GM19372 (cell line): ENCODE measurements around the gene RFX1.
"Not testable (repeated sequence)": the region's sequence is repeated elsewhere in the genome, so short reads cannot be mapped to it uniquely, and the experiment has no call there.

Source experiments
- ATAC-seq: cut with Tn5 transposase; IDR thresholded peaks from one replicate; pipeline ENCODE4 v1.9.1; 2021; ENCODE audit warnings: mild to moderate bottlenecking, low read depth, moderate library complexity; ENCODE audit not compliant: unreplicated experiment

Gene RFX1

DNA sequence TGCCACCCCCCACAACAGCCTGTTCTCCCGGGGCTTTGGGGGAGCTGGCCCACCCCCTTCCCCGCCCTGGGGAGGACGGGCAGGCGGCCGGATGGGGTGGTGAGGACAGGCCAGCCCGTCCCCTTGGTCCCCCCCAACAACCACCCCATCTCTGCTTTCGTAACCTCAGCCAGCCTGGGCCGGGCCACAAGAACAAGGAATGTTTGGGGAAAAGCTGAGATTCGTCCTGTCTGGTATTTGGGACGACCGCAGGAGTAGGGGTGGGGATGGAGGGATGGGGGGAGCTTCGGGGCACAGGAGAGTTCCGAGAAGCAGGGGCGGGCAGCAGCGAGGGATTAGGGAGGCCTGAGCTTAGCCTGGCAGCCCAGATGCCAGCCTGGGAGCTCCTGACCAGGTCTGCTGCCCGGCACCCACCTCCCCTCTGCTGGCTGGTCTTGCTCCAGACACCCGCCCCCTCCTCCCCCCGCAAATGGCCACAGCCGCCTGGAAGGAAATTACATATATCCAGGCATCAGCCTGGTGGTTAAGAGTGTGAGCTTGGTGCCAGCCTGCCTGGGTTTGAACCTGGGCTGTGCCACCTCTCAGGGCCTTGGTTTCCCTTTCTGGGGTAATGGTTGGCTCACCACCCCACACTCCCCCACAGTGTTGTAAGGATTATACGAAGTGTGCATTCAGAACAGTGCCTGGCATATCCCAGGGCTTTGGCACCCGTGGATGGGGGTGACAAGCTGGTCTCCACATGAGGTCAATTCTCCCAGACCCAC is 67.6 kb downstream of the RFX1 start, which contains the start of gene PODNL1:
TSS of gene PODNL1 (minus strand) at position 117 of the 764 bp plus-strand sequence. CDS start 236 bp downstream, outside the sequence.
- no peak for ATAC-seq

GRCh38 chr19:13937479-13938300 is 68.4 kb downstream of the RFX1 start:
- ATAC-seq, result no peak

DNA sequence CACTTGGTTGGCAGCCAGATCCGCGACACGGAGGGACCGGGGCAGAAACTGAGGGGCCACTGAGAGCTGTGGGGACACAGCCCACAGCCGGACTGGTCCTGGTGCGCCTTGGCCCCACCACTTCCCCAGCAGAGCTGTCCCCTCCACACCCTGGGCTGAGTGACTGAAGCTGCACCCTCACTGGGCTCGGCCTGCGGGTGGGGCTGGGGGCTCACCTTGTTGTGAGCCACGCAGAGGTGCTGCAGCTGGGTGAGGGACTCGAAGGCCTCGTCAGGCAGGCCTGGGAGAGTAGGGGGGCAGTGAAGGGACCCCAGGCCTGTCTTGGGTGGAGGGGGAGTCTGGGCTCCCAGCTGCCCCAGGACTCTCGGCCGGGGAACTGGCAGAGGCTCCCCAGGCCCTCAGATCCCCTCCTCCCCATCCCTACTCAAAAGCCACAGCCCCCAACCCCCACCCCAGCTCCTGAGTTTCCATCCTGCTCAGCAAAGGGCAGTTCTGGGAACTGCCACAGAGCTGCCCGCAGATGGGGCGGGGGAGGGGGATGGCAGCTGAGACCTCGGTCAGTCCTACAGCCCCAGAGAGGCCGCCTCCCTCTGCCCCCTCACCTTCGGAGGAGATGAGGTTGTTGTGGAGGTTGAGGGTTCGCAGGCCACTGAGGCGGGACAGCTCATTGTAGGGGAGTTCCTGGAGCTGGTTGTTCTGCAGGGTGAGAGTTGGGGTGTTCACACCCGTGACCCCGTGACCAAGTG is 70.2 kb downstream of the RFX1 start:
- no peak for ATAC-seq

- ATAC-seq, result no peak
Measured at GRCh38 chr19:13934785-13935109, 71.4 kb downstream of the RFX1 start.

- ATAC-seq, result no peak
Measured at GRCh38 chr19:13932911-13933393, 73.2 kb downstream of the RFX1 start.

GRCh38 chr19:13932149-13932637 is 73.9 kb downstream of the RFX1 start:
- ATAC-seq, result no peak

DNA sequence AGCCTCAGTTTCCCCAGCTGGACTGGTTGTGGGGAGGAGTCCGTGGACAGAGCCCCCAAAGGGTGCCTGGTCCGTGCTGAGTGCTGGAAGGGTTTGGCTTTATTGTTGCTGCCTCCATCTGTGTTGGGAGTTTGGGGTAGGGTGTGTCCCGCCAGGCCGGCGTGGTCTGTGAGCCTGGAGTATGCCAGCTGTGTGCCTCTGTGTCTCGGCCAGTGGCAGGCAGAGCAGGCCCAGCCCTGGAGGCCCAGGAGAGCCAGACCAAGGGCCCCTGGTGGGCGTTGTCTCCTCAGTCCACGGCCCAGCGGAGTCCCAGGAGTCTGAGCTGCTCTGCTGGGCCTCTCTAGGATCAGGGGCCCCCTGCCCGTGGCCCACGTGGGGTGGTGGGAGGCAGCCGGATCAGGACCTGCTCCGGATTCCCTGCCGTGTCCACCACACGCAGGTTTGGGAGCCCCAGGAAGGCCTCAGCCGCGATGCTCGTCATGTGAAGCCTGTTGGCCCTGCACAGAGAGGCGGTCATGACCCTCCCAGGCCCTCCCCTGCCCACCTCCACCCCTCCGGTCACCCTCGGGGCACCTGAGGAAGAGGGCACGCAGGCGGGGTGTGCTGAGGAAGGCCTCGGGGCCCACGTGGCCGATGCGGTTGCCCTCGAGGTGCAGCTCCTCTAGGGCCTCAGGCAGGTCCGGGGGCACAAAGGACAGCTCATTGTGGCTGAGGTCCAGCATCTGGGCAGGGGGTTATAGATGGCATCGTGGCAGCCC is 74.5 kb downstream of the RFX1 start:
- no peak for ATAC-seq

DNA sequence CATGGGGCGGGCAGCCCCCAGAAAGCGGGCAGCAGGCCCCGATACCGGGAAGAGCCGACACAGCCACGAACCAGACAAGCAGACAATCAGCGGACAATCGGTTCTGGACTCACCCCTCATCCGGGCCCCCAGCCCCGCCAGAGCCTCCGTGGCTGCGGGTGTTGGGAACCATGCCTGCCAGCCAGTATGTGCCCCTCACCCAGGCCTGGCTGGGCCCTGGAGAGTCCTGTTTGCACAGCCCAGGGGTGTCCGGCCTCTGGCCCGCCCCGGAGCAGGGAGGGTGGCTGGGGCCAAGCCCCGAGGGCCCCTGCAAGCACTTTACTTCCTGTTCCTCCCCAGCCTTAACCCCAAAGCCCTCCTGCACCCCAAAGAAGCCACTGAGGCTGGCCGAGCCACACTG is 75.7 kb downstream of the RFX1 start:
- no peak for ATAC-seq

- ATAC-seq, result no peak
Measured at GRCh38 chr19:13929956-13930355, 76.2 kb downstream of the RFX1 start.

DNA sequence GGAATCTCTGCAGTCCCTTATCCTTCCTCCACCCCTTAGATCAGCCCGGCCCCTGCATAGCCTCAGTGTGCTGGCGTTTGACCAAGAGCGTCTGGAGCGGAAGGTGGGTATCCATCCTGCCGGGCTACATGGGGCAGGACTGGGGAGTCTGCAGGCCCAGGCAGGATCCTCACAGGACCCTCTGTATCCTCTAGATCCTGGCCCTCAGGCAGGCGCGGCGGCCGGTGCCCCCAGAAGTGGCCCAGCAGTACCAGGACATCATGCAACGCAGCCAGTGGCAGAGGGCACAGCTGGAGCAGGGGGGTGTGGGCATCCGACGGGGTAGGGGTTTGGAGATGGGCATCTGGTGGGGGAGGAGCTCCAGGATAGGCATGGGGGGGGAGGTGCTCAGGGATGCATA is 76.8 kb downstream of the RFX1 start:
- ATAC-seq, result no peak

- ATAC-seq, result no peak
Measured at GRCh38 chr19:13926715-13927114, 79.4 kb downstream of the RFX1 start.

- no peak for ATAC-seq
Measured at GRCh38 chr19:13926010-13926409, 80.1 kb downstream of the RFX1 start.

GRCh38 chr19:13923194-13923987 is 82.7 kb downstream of the RFX1 start:
- no peak for ATAC-seq

GRCh38 chr19:13922118-13922517 is 84.0 kb downstream of the RFX1 start:
- not testable (repeated sequence) for ATAC-seq

- ATAC-seq, result no peak
Measured at GRCh38 chr19:13920940-13921747, 85.0 kb downstream of the RFX1 start.

GRCh38 chr19:13920524-13920923 is 85.6 kb downstream of the RFX1 start:
- ATAC-seq, result no peak

DNA sequence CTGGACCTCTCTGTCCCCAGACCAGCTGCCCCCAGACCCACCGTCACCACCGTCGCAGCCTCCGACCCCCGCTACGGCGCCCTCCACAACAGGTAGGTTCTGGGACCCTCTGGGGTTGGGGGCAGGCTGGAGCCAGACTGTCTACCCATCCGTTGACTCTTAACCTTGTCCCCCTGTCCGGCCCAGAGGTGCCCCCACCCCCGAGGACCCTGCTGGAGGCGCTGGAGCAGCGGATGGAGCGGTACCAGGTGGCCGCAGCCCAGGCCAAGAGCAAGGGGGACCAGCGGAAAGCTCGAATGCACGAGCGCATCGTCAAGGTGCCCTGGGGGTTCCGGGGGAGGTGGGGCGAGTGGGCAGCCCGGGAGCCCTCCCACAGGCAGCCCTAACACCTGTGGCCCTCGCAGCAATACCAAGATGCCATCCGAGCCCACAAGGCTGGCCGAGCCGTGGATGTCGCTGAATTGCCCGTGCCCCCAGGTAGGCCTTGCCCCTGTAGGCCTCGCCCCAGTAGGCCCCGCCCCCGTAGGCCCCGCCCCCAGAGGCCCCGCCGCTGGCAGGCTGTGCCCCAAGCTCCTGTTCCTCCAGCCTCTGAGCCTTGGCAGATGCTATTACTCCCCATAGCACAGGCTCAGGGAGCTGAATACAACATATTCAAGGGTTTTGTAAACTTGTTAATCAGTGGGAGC is 87.3 kb downstream of the RFX1 start:
- no peak for ATAC-seq

GRCh38 chr19:13917888-13918406 is 88.2 kb downstream of the RFX1 start:
- no peak for ATAC-seq
